NK-92 (cell line): ENCODE data around the gene ZNF79.

ENCODE experiments used
- DNase-seq: peaks from one replicate; lab custom pipeline; 2025; ENCODE audit not compliant: unreplicated experiment; lab: John Stamatoyannopoulos, UW

The ZNF79 gene

GRCh38 chr9:127397646-127398274, 26.4 kb upstream of the ZNF79 start:
- no peak for DNase-seq

- DNase-seq: no peak
Observed at GRCh38 chr9:127398275-127398647, 25.9 kb upstream of the ZNF79 start.

- DNase-seq: no peak
Observed at GRCh38 chr9:127398715-127399400, 25.3 kb upstream of the ZNF79 start.

GRCh38 chr9:127399736-127400269, 24.4 kb upstream of the ZNF79 start:
- DNase-seq: no peak

- no peak for DNase-seq
Observed at GRCh38 chr9:127402401-127403090, 21.6 kb upstream of the ZNF79 start.

- DNase-seq: no peak
Observed at GRCh38 chr9:127403507-127404192, 20.5 kb upstream of the ZNF79 start.

GRCh38 chr9:127404631-127405030, 19.6 kb upstream of the ZNF79 start:
- no peak for DNase-seq

GRCh38 chr9:127405344-127406125, 18.6 kb upstream of the ZNF79 start:
- DNase-seq: no peak

GRCh38 chr9:127406799-127407491, 17.2 kb upstream of the ZNF79 start:
- DNase-seq: no peak

- DNase-seq: no peak
Observed at GRCh38 chr9:127407492-127407843, 16.7 kb upstream of the ZNF79 start.

- no peak for DNase-seq
Observed at GRCh38 chr9:127411122-127411521, 13.1 kb upstream of the ZNF79 start.

- DNase-seq: no peak
Observed at GRCh38 chr9:127415141-127415540, 9.0 kb upstream of the ZNF79 start.

GRCh38 chr9:127415657-127416056, 8.5 kb upstream of the ZNF79 start:
- DNase-seq: no peak

GRCh38 chr9:127417131-127418036, 6.8 kb upstream of the ZNF79 start:
- no peak for DNase-seq

GRCh38 chr9:127418037-127418471, 6.1 kb upstream of the ZNF79 start:
- DNase-seq: no peak

GRCh38 chr9:127419348-127419747, 4.8 kb upstream of the ZNF79 start:
- DNase-seq: no peak

GRCh38 chr9:127421057-127421456, 3.1 kb upstream of the ZNF79 start:
- DNase-seq: no peak

GRCh38 chr9:127422133-127422782, 1.9 kb upstream of the ZNF79 start:
- DNase-seq: no peak

GRCh38 chr9:127422787-127423186, 1.4 kb upstream of the ZNF79 start:
- DNase-seq: no peak
